NCI-H1048 (cell line): ENCODE measurements around the gene OXNAD1.

Experiments
- DNase-seq: peaks from one replicate; lab custom pipeline; 2025; lab: John Stamatoyannopoulos, UW

Gene OXNAD1

DNA sequence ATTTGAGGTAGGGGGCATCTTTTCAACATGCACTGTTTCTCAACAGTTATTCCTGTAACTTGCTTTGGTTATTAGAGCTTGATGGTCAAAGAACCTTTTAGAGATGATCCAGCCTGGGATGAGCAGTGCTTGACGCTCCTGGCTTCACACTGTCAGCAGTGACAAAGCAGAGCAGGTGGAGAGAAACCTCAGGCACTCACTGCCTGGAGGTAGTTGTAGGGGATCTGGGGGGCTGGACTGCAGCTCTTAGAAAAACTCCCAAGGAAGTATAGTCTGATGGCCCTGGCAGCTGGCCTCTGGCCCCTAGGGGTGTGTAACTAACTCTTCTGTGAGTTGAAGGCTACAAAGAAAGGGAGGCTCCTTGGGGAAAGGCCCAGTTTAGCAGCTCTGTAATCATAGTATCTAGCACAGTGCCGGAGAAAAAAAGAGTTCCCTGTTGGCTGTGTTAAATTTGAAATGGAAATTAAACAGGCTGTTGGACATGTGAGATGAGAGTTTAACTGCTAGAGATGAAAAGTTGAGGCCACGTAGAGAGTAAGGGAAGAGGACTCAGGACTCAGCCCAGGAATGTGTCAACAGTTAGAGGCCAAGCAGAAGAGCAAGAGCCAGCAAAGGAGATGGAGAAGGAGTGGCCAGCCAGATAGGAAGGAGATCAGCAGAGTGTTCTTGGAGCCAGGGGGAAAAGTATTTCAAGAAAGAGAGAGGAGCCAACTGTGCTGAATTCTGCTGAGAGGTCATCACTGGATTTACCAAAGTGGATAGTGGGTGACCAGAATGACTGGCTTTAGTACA is 14.2 kb downstream of the OXNAD1 start:
- DNase-seq: no peak

DNA sequence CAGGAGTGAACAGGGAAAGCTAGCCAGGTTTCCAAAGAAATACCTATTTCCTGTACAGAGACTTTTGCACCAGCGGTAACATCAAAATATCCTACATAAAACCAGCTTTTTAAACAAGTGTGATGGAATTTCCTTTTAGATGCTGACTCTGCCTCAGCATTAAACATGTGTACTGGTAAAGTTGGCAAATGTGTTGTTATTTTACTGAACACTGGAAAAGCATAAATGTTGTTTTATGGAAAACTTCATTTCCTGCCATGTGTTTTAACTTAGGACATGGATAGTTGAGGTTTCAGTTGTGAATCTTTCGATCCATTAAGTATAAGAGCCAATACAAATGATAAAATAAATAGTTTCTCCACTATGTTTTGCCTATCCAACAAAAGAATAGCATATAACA is 15.7 kb downstream of the OXNAD1 start:
- DNase-seq: no peak

DNA sequence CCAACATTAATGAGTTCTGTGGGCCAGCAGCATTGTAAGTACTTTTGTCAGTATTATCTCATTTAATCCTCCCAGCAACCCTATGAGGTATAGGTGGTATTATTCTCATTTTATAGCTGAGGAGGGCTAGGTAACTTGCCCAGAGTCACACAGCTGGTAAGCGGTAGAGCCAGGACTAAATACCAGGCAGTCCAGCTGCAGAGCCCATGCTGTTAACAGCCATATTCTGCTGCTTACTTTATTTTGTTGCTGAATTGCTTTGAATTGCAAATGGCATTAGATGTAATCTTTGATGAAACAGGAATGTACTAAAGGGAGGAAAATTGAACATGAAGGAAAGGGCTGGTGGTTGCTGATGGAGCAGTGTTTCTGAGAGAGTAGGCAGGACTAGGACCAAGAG is 19.6 kb downstream of the OXNAD1 start:
- no peak for DNase-seq

DNA sequence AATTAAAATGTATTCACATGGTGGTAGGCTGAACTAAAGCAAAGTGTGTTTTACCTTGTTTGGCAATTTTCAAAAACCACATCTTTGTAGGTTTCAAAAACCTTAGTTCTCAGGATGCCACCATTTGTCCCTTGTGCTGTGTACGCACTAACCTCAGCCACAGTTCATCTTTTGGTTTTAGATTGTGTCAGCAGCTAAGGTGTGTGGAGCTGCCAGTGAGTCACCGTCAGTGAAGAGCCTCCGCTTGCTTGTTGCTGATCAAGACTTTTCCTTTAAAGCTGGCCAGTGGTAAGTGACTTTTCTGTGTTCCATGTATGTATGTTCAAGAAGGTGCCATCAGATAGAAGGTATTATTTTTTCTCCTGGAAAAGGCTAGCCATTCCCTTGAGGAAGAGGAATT is 21.1 kb downstream of the OXNAD1 start:
- no peak for DNase-seq

- DNase-seq: no peak
These were observed 21.9 kb downstream of the OXNAD1 start for GRCh38 chr3:16286751-16287543.

DNA sequence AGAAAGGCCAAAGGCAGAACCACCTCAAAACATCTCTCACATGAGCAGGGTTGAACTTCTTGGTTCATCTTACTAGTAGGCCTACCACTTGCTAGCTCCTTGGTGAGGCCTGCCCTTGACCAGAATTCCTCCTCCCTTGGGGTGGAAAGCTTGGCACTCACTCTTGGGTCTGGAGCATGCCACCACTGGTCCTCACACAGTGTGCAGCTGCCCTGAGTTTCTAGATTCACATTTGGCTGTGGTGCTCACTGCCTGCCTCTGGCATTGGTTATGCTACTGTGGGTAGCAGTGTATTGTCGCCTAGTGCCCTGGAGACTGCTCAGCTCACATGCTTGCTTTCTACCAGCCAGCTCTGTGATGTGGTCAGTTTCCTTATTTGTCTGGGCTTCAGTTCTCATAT is 23.7 kb downstream of the OXNAD1 start:
- DNase-seq: no peak

GRCh38 chr3:16289144-16289889 is 24.3 kb downstream of the OXNAD1 start:
- DNase-seq: no peak

- DNase-seq: no peak
These were observed 25.2 kb downstream of the OXNAD1 start for GRCh38 chr3:16290007-16290826.

GRCh38 chr3:16290827-16291196 is 25.8 kb downstream of the OXNAD1 start:
- DNase-seq: no peak

DNA sequence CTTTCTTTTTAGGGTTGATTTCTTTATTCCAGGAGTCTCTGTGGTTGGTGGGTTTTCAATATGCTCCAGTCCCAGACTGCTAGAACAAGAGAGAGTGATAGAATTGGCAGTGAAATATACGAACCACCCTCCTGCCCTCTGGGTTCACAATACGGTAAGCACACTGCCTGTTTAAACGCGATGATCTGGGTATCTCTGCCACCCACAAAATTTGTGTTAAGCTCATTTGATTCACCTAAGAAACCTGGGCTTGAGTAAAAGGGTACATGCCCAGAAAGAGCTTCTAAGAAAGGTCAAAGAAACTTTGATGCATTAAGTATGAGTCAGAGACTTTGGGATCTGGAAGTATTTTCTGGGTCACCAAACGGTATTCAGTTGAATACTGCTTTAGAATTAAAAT is 29.8 kb downstream of the OXNAD1 start:
- no peak for DNase-seq

- DNase-seq: no peak
These were observed 30.4 kb downstream of the OXNAD1 start for GRCh38 chr3:16295298-16295890.

- DNase-seq: no peak
These were observed 33.2 kb downstream of the OXNAD1 start for GRCh38 chr3:16297997-16298885.

DNA sequence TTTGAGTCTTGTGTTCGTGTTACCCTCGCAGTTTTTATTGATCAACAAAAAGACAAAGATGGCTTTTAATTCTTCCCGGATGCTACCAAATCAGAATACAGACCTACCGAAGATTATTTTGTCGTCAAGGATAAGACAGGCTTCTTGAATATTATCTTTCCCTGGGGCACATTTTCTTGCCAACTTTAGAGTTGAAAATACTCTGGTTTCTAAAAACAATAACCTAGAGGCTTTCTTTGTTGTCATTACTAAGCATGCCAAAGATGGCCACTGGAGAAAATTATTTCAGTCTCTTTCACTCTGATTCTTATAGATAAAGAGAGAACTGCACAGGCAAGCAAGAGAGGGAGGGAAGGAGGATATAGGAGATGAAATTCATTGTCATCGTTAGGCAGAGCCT is 33.9 kb downstream of the OXNAD1 start:
- no peak for DNase-seq

GRCh38 chr3:16299746-16300145 is 34.7 kb downstream of the OXNAD1 start:
- DNase-seq: no peak

DNA sequence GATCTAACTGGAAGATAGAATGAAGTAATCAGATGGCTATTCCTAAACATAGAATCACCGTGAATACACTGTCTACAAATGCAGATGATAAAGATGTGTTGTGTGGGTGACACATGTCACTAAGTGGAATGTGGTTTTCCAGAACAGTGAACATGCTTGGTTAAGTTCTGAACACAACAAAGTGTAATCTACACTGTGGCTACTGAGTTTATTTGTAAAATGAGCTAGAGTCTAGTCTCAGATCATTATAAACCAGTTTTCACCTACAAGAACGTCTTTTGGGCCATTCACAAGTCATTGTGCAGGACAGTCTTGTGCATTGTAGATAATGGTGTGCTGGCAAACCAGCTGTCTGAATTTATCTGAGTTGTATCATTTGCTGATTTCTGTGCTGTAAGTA is 35.3 kb downstream of the OXNAD1 start:
- no peak for DNase-seq

- DNase-seq: no peak
These were observed 35.9 kb downstream of the OXNAD1 start for GRCh38 chr3:16300881-16301359.

GRCh38 chr3:16301507-16301906 is 36.5 kb downstream of the OXNAD1 start:
- no peak for DNase-seq

- DNase-seq: no peak
These were observed 37.1 kb downstream of the OXNAD1 start for GRCh38 chr3:16302082-16302631.

DNA sequence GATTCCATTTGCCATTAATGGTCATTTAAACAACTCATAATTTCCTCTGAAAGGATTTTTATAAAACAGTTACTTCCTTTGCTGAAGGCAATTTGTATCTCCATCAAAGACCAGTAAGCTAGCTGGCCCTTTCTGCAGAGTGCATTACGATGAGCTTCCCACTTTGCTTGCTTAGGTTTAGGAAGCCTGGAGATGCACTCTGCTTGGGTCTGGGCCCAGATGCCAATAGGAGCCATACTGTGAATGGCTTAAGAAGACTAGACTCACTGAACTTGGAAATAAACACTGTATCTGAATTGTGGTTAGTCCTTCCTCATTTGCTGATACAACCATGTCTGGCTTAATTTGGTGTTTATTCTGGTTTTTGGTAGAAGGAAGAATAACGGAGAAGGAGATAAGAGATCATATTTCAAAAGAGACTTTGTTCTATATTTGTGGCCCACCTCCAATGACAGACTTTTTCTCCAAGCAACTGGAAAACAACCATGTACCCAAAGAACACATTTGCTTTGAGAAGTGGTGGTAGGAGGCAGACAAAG is 38.1 kb downstream of the OXNAD1 start:
- DNase-seq: no peak
